Cardiac fibroblast (primary cell): Measurements from ENCODE around the gene SIK3.
"Not testable (repeated sequence)": the region's sequence is repeated elsewhere in the genome, so short reads cannot be mapped to it uniquely, and the experiment has no call there.

Experiments used
- DNase-seq, 2 donors: peaks; one replicate each; pipeline versions ENCODE4 v3.0.0 to v3.0.0-alpha.2; 2010; ENCODE audit warnings: low read depth in 2 of 2
- H3K4me3 ChIP-seq, 2 donors: replicated peaks in 1 of 2; 1 replicate in 1 of 2; 2 replicates in 1 of 2; pipeline ENCODE4 v1.5.1; 2011; ENCODE audit warnings: low read depth in 2 of 2, low read length in 2 of 2, mild to moderate bottlenecking in 2 of 2, moderate library complexity in 1 of 2
- TF ChIP-seq, protein P1 (sequence below): IDR thresholded peaks from one replicate; pipeline ENCODE4 v1.5.1; 2011; ENCODE audit warnings: low read depth, mild to moderate bottlenecking, low read length, inconsistent platforms

Gene SIK3

DNA sequence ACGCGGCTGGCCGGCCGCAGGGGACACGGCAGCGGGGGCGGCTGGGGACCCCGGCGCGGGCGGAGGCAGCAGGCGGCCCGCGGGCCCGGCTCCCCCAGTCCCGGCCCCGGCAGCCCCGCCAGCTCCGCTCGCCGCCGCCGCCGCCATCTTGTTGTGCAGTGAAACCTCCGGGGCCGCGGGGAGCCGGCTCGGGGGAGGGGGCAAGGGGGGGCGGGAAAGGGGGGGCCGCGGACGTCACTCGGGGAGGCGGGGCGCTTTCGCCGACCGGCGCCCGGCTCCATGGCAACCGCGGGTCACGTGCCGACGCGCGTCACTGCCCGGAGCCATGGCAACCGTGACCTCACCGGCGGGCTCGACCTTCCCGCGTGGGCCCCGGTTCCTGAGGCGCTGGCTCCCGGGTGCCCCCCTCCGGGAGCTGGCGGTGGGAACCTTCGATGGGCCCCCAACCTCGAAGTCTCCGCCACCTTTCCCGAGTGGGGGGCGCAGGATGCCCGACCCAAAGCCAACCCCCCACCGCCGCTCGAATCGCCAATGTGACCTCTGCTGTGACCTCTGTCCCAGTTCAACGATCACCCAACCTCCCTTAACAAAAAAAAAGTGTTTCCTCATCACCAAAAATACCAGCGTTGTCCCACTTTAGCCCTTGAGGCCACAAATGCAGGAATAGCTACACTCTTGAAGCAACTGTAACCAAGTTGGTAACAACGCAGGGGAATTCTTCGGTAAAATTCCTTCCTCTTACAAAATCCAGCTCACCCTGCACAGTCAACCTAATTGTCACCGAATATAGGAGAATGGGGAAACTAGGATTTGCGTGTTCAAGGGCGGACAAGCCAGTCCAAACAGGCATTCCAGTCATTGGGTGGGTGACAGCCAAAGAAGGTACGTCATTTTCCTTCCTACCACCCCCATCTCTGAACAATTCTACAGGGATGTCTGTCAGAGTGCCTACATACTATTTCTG, at the start of gene SIK3:
Gene SIK3, minus strand, starts transcription at position 160 of the 964 bp plus-strand sequence. Its CDS starts 13 bp downstream, at position 147.
- H3K4me3 ChIP-seq = peak within 1 kb of the TSS; percentile 80 to 85
- DNase-seq = peak; percentile 94 to 97
- TF ChIP-seq, protein P1, sequence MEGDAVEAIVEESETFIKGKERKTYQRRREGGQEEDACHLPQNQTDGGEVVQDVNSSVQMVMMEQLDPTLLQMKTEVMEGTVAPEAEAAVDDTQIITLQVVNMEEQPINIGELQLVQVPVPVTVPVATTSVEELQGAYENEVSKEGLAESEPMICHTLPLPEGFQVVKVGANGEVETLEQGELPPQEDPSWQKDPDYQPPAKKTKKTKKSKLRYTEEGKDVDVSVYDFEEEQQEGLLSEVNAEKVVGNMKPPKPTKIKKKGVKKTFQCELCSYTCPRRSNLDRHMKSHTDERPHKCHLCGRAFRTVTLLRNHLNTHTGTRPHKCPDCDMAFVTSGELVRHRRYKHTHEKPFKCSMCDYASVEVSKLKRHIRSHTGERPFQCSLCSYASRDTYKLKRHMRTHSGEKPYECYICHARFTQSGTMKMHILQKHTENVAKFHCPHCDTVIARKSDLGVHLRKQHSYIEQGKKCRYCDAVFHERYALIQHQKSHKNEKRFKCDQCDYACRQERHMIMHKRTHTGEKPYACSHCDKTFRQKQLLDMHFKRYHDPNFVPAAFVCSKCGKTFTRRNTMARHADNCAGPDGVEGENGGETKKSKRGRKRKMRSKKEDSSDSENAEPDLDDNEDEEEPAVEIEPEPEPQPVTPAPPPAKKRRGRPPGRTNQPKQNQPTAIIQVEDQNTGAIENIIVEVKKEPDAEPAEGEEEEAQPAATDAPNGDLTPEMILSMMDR = peak; percentile 50

DNA sequence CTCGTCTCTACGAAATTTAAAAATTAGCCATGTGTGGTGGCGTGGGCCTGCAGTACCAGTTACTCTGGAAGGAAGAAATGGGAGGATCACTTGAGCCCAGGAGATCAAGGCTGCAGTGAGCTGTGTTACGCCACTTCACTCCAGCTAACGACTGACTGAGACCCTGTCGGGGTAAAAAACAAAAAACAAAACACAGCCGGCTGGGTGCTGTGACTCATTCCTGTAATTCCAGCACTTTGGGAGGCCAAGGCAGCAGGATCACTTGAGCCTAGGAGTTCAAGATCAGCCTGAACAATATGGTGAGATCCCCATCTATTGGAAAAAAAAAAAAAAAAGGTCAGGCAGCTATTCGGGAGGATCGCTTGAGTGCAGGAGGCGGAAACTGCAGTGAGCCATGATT, 48.3 kb upstream of the SIK3 start:
- DNase-seq = peak; percentile 54 to 67
- H3K4me3 ChIP-seq = peak overlapping the region in 1 of 2 donors; percentile 84
- TF ChIP-seq, protein P1 = no peak

DNA sequence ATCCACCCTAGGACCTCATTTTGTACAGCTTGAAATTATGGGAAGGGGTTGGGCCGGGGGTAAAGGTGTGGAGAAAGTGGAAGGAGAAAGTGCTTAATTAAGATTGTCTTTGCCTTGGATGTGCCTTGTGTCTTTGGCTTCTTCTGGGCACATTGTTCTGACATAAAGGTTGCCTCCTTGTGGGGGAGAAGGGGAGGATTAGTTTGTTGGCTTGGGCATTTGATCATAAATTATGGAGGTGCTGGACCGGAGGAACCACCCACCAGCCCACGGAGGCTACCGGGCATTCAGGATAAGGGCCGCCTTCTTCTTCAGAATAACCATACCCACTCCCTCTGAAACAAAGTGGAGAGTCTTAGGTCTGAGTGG, 47.1 kb upstream of the SIK3 start:
- H3K4me3 ChIP-seq = peak overlapping the region; percentile 74 to 84
- TF ChIP-seq, protein P1 = peak; percentile 20
- peak; percentile 53 to 56 for DNase-seq

DNA sequence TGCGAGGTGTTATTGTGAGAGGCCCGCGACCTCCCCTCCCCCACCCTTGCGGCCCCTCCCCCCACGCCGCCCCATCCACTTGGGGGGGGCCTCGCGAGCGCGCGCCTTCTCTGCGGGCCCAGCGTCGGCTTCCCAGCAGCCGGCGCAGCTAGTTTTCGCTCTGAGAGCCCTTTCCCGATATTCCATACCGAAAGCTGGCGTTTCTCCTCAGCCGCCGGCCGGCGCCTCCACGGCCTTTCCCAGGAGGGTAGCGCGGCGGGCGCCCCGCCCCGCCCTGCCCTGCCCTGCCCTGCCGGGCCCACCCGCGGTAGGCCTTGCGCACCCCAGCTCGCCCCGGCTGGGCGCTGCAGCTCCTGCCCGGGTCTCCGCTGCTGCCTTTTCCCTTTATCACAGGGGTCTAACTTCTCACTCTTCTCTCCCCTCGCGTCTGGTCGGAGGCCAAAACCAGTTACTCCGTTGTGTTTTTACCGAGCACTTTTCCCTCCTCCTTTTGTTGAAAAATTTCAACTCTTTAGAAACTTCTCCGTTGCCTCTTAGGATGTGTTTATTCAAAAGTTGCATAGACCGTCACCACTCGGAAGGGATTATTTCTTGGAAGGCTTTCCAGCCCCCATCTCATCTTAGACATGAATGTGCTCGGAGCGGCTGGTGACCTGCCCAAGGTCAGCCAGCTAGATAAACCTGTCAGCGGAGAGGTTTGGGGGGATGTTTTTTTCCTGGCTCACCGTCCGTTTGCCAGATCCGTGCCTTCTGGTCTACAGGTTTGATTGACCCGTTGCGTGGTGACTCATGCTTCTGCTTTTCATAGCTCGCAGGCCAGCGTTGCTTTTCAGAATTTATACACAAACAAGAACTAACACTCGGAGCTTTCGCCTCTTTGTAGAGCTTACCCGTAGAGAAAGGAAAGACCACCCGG, 46.5 kb upstream of the SIK3 start:
- peak overlapping the region; percentile 74 to 84 for H3K4me3 ChIP-seq
- DNase-seq = peak; percentile 78
- TF ChIP-seq, protein P1 = no peak

DNA sequence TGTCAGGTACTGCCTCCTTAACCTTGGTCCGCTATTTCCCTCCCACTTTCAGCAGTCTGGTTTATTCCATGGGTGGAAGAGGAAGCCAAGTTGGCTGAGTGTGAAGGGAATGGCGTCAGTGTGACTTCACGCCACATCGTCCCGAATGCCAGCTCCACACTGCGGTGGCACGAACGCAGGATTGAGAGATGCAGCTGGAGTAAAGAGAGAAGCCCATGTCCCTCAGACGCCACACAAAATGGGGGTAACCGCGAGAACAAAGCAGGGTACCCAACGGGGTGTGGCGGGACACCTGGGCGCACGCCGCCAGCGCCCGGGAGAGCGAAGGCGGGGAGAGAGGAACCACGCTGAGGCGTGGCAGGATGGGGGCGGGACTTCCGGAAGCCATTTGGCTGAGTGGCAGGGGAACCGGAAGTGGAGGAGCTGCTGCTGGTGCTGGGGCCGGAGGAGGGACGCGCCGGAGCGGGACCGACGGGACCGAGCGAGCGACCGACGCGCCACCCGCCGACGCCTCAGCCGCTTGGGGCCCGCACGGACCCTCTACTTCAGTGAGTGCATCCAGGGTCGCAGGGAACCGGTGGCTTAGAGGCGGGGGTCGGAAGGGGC, 45.7 kb upstream of the SIK3 start, which contains the start of gene PAFAH1B2:
Gene PAFAH1B2, plus strand, starts transcription at position 417 of the 606 bp plus-strand sequence. CDS start 8,161 bp downstream, outside the sequence.
- peak within 1 kb of the TSS; percentile 74 to 84 for H3K4me3 ChIP-seq
- TF ChIP-seq, protein P1 = no peak
- peak; percentile 93 to 94 for DNase-seq

DNA sequence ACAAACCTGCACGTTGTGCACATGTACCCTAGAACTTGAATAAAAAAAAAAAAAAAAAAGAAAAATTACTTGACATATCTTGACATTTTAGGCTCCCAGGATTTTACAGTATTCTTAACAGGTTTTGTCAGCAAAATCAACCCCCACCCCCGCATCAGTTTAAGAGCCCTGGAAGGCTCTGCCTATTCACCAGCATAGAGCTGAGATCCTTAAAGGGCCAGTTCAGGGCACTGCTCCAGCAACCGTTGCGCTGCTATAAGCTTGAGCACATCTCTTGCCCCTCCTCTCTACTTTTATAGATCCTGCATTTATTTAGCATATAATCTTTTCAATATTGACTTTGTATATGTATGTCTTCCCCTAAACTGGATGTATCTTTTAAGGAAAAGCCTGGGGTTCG, 45.2 kb upstream of the SIK3 start:
- TF ChIP-seq, protein P1 = no peak
- peak overlapping the region; percentile 74 to 84 for H3K4me3 ChIP-seq
- DNase-seq = peak; percentile 59 to 62

DNA sequence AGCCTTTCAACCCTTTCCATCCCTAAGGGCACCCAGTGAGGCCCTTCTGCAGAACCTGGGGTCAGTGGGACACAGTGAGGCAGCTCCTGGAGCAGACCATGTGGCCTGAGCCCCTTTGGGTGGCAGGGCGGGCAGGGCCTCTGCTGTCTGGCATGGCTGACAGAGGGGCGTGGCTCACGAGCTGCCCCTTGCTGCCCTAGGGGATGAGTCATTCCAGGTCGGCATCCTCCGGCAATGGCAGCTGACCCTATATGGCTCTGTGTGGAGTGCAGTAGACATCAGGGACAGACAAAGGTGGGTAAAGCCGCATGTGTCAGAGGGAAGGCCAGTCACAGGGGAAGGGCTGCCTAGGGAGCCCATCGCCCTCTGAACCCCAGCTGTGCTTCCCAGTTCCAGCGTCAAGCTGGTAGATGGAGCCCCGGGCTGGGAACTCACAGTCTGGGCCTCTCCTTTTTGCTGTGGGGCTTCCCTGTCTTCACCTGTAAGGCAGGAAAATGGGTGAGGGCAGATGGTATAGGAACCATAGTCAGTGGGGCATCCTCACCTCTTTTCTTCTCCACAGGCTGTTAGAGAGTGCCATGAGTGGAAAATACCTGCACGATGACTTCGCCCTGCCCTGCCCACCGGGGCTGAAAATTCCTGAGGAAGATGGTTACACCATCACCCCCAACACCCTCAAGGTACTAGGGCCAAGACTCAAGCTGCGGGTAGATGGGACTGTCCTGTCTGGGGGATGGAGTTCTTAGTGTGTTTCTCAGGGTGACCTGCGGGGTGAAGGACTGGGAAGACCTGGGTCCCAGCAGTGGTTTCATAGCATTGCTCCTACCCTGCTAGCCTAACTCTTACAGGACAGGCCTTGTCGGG, 39.2 kb upstream of the SIK3 start:
- DNase-seq, H3K4me3 ChIP-seq: not testable (repeated sequence)

DNA sequence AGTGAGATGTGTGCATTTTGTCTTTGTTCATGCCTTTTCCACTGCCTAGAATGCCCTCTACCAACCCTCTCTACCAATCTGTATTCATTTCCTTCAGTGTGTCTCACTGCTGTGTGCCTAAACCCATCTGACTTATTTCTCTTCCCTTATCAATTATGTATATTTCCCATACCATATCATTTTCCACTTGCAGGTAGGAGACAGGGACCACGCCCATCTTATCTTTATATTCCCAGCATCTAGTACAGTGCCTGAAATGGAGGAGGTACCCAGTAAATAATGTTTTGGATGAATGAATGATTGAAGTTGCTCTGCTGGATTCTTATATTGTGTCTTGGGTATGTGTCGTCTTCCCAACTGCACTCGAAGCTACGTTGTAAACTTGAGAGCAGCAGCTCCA, 36.8 kb upstream of the SIK3 start:
- DNase-seq, H3K4me3 ChIP-seq: not testable (repeated sequence)
